ENCODE data around the gene PIEZO2. TPM values are rescaled to one million over a fixed set of nuclear protein-coding genes. Genes with fewer than 3 reads are reported as not detected.
A peak's percentile ranks its signal among the peaks of the same experiment; 100 is the strongest.
"Not testable (repeated sequence)": the region's sequence is repeated elsewhere in the genome, so short reads cannot be mapped to it uniquely, and the experiment has no call there.

Gene PIEZO2
- total RNA-seq, 6 donors from 2014 or later = 6.5 to 37.7 (median 7.8) TPM

GRCh38 chr18:10936176-10937053 is 213.0 kb downstream of the PIEZO2 start:
- Histone ChIP-seq H3K4me1 (no peaks in the 10 kb centered on the region), H3K4me3 (no peak overlapping the region), H3K27me3 (no peaks in the 10 kb centered on the region), H3K9me3 (no peaks in the 10 kb centered on the region), H3K27ac (no peak overlapping the region), H3K36me3 (no peaks in the 10 kb centered on the region)
- TF ChIP-seq EP300 (IDR thresholded peaks at IDR 0.05) = no peak
- TF ChIP-seq POLR2A (IDR thresholded peaks at IDR 0.05) = no peak
- TF ChIP-seq POLR2AphosphoS5 (IDR thresholded peaks at IDR 0.05) = no peak
- no peak for TF ChIP-seq CTCF (IDR thresholded peaks at IDR 0.05)
- no peak for ATAC-seq (ENCODE audit: low FRiP score in 2 of 2)
- 65 to 77% methylated on average over 9 of the region's 9 CpGs for WGBS, 2 donors
- no peak for DNase-seq

GRCh38 chr18:10935588-10935987 is 213.8 kb downstream of the PIEZO2 start:
- TF ChIP-seq EP300 (IDR thresholded peaks at IDR 0.05) (no peak), POLR2AphosphoS5 (IDR thresholded peaks at IDR 0.05) (no peak), POLR2A (IDR thresholded peaks at IDR 0.05) (no peak), CTCF (IDR thresholded peaks at IDR 0.05) (no peak)
- WGBS, 2 donors = 90 to 94% methylated on average over 7 of the region's 7 CpGs
- Histone ChIP-seq H3K4me3 (no peak overlapping the region), H3K9me3 (no peaks in the 10 kb centered on the region), H3K4me1 (no peaks in the 10 kb centered on the region), H3K36me3 (no peaks in the 10 kb centered on the region), H3K27ac (no peak overlapping the region), H3K27me3 (no peaks in the 10 kb centered on the region)
- DNase-seq = peak in 1 of 2 donors; percentile 41
- no peak for ATAC-seq (ENCODE audit: low FRiP score in 2 of 2)

GRCh38 chr18:10933648-10934047 is 215.7 kb downstream of the PIEZO2 start:
- H3K27ac ChIP-seq; H3K9me3 ChIP-seq; H3K4me1 ChIP-seq; H3K36me3 ChIP-seq; DNase-seq; H3K4me3 ChIP-seq; ATAC-seq (ENCODE audit: low FRiP score in 2 of 2); H3K27me3 ChIP-seq: not testable (repeated sequence)
- 93% methylated on average over 3 of the region's 3 CpGs for WGBS, 2 donors

- Histone ChIP-seq H3K36me3 (no peaks in the 10 kb centered on the region), H3K27me3 (no peaks in the 10 kb centered on the region), H3K9me3 (no peaks in the 10 kb centered on the region), H3K4me1 (no peaks in the 10 kb centered on the region), H3K27ac (no peak overlapping the region), H3K4me3 (no peak overlapping the region)
- WGBS, 2 donors = 43 to 81% methylated on average over 2 of the region's 2 CpGs
- TF ChIP-seq CTCF (IDR thresholded peaks at IDR 0.05) = no peak
- ATAC-seq (ENCODE audit: low FRiP score in 2 of 2) (no peak), DNase-seq (no peak)
Observed at GRCh38 chr18:10930076-10930475, 219.3 kb downstream of the PIEZO2 start.

GRCh38 chr18:10928772-10929373 is 220.5 kb downstream of the PIEZO2 start:
- Histone ChIP-seq H3K27ac (no peak overlapping the region), H3K4me1 (no peaks in the 10 kb centered on the region), H3K36me3 (no peaks in the 10 kb centered on the region), H3K27me3 (no peaks in the 10 kb centered on the region), H3K4me3 (no peak overlapping the region), H3K9me3 (no peaks in the 10 kb centered on the region)
- DNase-seq (no peak), ATAC-seq (ENCODE audit: low FRiP score in 2 of 2) (no peak)
- no peak for TF ChIP-seq POLR2A (IDR thresholded peaks at IDR 0.05)
- TF ChIP-seq CTCF (IDR thresholded peaks at IDR 0.05) = no peak
- TF ChIP-seq EP300 (IDR thresholded peaks at IDR 0.05) = no peak
- no peak for TF ChIP-seq POLR2AphosphoS5 (IDR thresholded peaks at IDR 0.05)
- 77 to 80% methylated on average over 7 of the region's 7 CpGs for WGBS, 2 donors

Measured in upper lobe of left lung (tissue), 6 donors.